ENCODE measurements around the gene G3BP1. TPM values are rescaled to one million over a fixed set of nuclear protein-coding genes. Genes with fewer than 3 reads are reported as not detected.

The G3BP1 gene
- total RNA-seq, 1 experiment from 2014 or later = 329 TPM

- ChIA-PET CTCF (interaction anchor here (0.7 to 3.5 kb wide), 6 partner anchors 14 to 89 kb away, joined by 3 to 48 read pairs (median 7); partner anchors contain the start of gene G3BP1), POLR2A (no interaction called here)
- Histone ChIP-seq H3K9me3 (no peaks in the 10 kb centered on the region), H3K4me3 (ENCODE audit: low read depth, low read length) (no peak overlapping the region), H3K36me3 (ENCODE audit: control insufficient read depth, insufficient read depth, low read length) (0 out of 2 replicates have a peak, but pooled peaks cover 1% of the 10 kb centered on the region), H3K27me3 (replicated peaks; ENCODE audit: control insufficient read depth, insufficient read depth, low read length) (no peaks in the 10 kb centered on the region), H3K4me1 (peaks cover 15% of the 10 kb centered on the region)
- Mint-ChIP-seq H3K9me3 (ENCODE audit: unreplicated experiment) (no peaks in the 10 kb centered on the region), H3K36me3 (ENCODE audit: insufficient read depth, unreplicated experiment) (peaks cover 28% of the 10 kb centered on the region), H3K4me1 (ENCODE audit: low read depth, unreplicated experiment) (peaks cover 16% of the 10 kb centered on the region), H3K27ac (ENCODE audit: unreplicated experiment) (no peak overlapping the region), H3K27me3 (ENCODE audit: insufficient read depth, unreplicated experiment) (no peaks in the 10 kb centered on the region), H3K4me3 (ENCODE audit: unreplicated experiment) (no peak overlapping the region)
- intact Hi-C loops (cut with micrococcal nuclease; ENCODE audit: unreplicated experiment) = loop anchor here (1.0 to 5.0 kb wide), 3 partner anchors 44 to 239 kb away; no protein-coding TSS in a partner anchor
- no peak for DNase-seq
- no TSS peak for BruUV-seq (replicated peaks)
- no peak for TF ChIP-seq CTCF (IDR thresholded peaks at IDR 0.05; ENCODE audit: insufficient read depth in 1 of 2, low read depth in 1 of 2, low read length in 1 of 2, severe bottlenecking in 1 of 2, unreplicated experiment in 1 of 2)
Measured at GRCh38 chr5:151740958-151741373, 30.8 kb upstream of the G3BP1 start.

GRCh38 chr5:151741678-151742423 is 29.9 kb upstream of the G3BP1 start:
- intact Hi-C loops (cut with micrococcal nuclease; ENCODE audit: unreplicated experiment) = loop anchor here (2.0 to 5.0 kb wide), 4 partner anchors 29 to 240 kb away; partner anchors contain the start of gene G3BP1
- BruUV-seq (replicated peaks) = no TSS peak
- Mint-ChIP-seq H3K36me3 (ENCODE audit: insufficient read depth, unreplicated experiment) (peaks cover 28% of the 10 kb centered on the region), H3K4me3 (ENCODE audit: unreplicated experiment) (no peak overlapping the region), H3K9me3 (ENCODE audit: unreplicated experiment) (no peaks in the 10 kb centered on the region), H3K4me1 (ENCODE audit: low read depth, unreplicated experiment) (peaks cover 16% of the 10 kb centered on the region), H3K27ac (ENCODE audit: unreplicated experiment) (no peak overlapping the region), H3K27me3 (ENCODE audit: insufficient read depth, unreplicated experiment) (no peaks in the 10 kb centered on the region)
- ChIA-PET POLR2A (no interaction called here), CTCF (interaction anchor here (1.4 to 3.5 kb wide), 4 partner anchors 13 to 83 kb away, joined by 3 to 48 read pairs (median 7); partner anchors contain the start of gene G3BP1)
- no peak for DNase-seq
- no peak for TF ChIP-seq CTCF (IDR thresholded peaks at IDR 0.05; ENCODE audit: insufficient read depth in 1 of 2, low read depth in 1 of 2, low read length in 1 of 2, severe bottlenecking in 1 of 2, unreplicated experiment in 1 of 2)
- Histone ChIP-seq H3K9me3 (no peaks in the 10 kb centered on the region), H3K27me3 (replicated peaks; ENCODE audit: control insufficient read depth, insufficient read depth, low read length) (no peaks in the 10 kb centered on the region), H3K4me3 (ENCODE audit: low read depth, low read length) (no peak overlapping the region), H3K36me3 (ENCODE audit: control insufficient read depth, insufficient read depth, low read length) (0 out of 2 replicates have a peak, but pooled peaks cover 1% of the 10 kb centered on the region), H3K4me1 (peaks cover 15% of the 10 kb centered on the region)

GRCh38 chr5:151742870-151743294 is 28.9 kb upstream of the G3BP1 start:
- intact Hi-C loops (cut with micrococcal nuclease; ENCODE audit: unreplicated experiment) = loop anchor here (1.0 to 5.0 kb wide), 5 partner anchors 28 to 296 kb away; partner anchors contain the start of genes G3BP1 and SLC36A1
- no TSS peak for BruUV-seq (replicated peaks)

More at GRCh38 chr5:151742870-151743294, 28.9 kb upstream of the G3BP1 start:
- POLR2A ChIA-PET = no interaction called here
- Mint-ChIP-seq H3K9me3 (ENCODE audit: unreplicated experiment) (no peaks in the 10 kb centered on the region), H3K36me3 (ENCODE audit: insufficient read depth, unreplicated experiment) (peaks cover 28% of the 10 kb centered on the region), H3K4me3 (ENCODE audit: unreplicated experiment) (no peak overlapping the region), H3K4me1 (ENCODE audit: low read depth, unreplicated experiment) (peaks cover 16% of the 10 kb centered on the region), H3K27me3 (ENCODE audit: insufficient read depth, unreplicated experiment) (no peaks in the 10 kb centered on the region), H3K27ac (ENCODE audit: unreplicated experiment) (no peak overlapping the region)
- H3K4me3 ChIP-seq (ENCODE audit: low read depth, low read length) = no peak overlapping the region
- DNase-seq = peak; percentile 56 to 70
- peak; percentile 66 to 67 for TF ChIP-seq CTCF (IDR thresholded peaks at IDR 0.05; ENCODE audit: insufficient read depth in 1 of 2, low read depth in 1 of 2, low read length in 1 of 2, severe bottlenecking in 1 of 2, unreplicated experiment in 1 of 2)
- no peaks in the 10 kb centered on the region for H3K9me3 ChIP-seq
- H3K36me3 ChIP-seq (ENCODE audit: control insufficient read depth, insufficient read depth, low read length) = 0 out of 2 replicates have a peak, but pooled peaks cover 1% of the 10 kb centered on the region
- CTCF ChIA-PET = interaction anchor here (1.0 kb wide), 3 partner anchors 11 to 84 kb away, joined by 3 read pairs; no protein-coding TSS in a partner anchor
- no peaks in the 10 kb centered on the region for H3K27me3 ChIP-seq (replicated peaks; ENCODE audit: control insufficient read depth, insufficient read depth, low read length)
- peaks cover 15% of the 10 kb centered on the region for H3K4me1 ChIP-seq
